Suprapubic skin (tissue), 4 donors: ENCODE measurements around the gene ADCY5.

ENCODE experiments used
- EP300 ChIP-seq: sonication (generic); formaldehyde crosslinking; IDR thresholded peaks from one replicate; pipeline ENCODE4 v1.6.1; 2017; ENCODE audit warnings: antibody characterized with exemption
- POLR2A ChIP-seq, 2 donors: fragments of 450-650 bp; IDR thresholded peaks; one replicate each; pipeline ENCODE4 v1.6.1; 2017; ENCODE audit warnings: antibody characterized with exemption in 2 of 2, mild to moderate bottlenecking in 2 of 2, moderate library complexity in 2 of 2
- POLR2AphosphoS5 ChIP-seq, 3 donors: sonication (generic); formaldehyde crosslinking; IDR thresholded peaks; one replicate each; pipeline ENCODE4 v1.6.1; 2017; ENCODE audit warnings: antibody characterized with exemption in 3 of 3
- TF ChIP-seq, protein P1 (sequence below), 2 donors: fragments of 200-600 bp in 1 of 2; fragments of 450-650 bp in 1 of 2; sonication (generic) in 1 of 2; IDR thresholded peaks; one replicate each; pipeline ENCODE4 v1.5.1; 2016 to 2019; ENCODE audit warnings: antibody characterized with exemption in 2 of 2, mild to moderate bottlenecking in 1 of 2, moderate library complexity in 1 of 2

DNA sequence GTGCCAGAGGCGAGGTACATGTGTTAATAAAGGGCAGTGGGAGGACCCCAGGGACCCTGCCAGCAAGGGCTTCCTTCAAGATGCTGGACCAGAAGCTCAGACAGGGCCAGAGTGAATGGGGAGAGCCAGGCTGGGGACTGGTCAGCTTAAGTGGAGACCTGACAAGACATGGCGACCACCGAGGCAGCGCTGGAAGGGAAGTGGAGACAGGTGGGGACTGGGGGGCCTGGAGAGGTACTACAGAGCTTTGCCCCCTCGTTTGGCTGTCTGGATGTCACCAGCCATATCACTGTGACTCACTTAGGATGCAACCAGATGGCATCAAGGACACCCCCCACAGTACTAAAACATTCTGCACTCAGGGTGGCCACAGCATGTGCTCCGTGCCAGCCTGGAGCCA is 97.9 kb downstream of the ADCY5 start:
- TF ChIP-seq POLR2AphosphoS5 (IDR thresholded peaks at IDR 0.05) (no peak), POLR2A (IDR thresholded peaks at IDR 0.05) (no peak), EP300 (no peak)
- TF ChIP-seq, protein P1, sequence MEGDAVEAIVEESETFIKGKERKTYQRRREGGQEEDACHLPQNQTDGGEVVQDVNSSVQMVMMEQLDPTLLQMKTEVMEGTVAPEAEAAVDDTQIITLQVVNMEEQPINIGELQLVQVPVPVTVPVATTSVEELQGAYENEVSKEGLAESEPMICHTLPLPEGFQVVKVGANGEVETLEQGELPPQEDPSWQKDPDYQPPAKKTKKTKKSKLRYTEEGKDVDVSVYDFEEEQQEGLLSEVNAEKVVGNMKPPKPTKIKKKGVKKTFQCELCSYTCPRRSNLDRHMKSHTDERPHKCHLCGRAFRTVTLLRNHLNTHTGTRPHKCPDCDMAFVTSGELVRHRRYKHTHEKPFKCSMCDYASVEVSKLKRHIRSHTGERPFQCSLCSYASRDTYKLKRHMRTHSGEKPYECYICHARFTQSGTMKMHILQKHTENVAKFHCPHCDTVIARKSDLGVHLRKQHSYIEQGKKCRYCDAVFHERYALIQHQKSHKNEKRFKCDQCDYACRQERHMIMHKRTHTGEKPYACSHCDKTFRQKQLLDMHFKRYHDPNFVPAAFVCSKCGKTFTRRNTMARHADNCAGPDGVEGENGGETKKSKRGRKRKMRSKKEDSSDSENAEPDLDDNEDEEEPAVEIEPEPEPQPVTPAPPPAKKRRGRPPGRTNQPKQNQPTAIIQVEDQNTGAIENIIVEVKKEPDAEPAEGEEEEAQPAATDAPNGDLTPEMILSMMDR (IDR thresholded peaks at IDR 0.05), result no peak
